ENCODE measurements around the gene LRFN4. TPM values are rescaled to one million over a fixed set of nuclear protein-coding genes. Genes with fewer than 3 reads are reported as not detected.

The LRFN4 gene
- total RNA-seq, 6 experiments from 2014 or later = 30.3 to 43.4 (median 34.6) TPM

- no peak for DNase-seq
- no peak overlapping the region for H3K4me3 Mint-ChIP-seq
- H3K27ac Mint-ChIP-seq = no peak overlapping the region
These were observed 6.2 kb upstream of the LRFN4 start for GRCh38 chr11:66850588-66851238.

GRCh38 chr11:66851239-66851596, 5.6 kb upstream of the LRFN4 start:
- no peak for DNase-seq
- Mint-ChIP-seq H3K9me3 (no peaks in the 10 kb centered on the region), H3K4me3 (no peak overlapping the region), H3K36me3 (ENCODE audit: low read depth) (0 out of 2 replicates have a peak, but pooled peaks cover 4% of the 10 kb centered on the region), H3K27ac (no peak overlapping the region), H3K27me3 (ENCODE audit: insufficient read depth) (peaks cover 9% of the 10 kb centered on the region), H3K4me1 (ENCODE audit: low read depth) (peaks cover 14% of the 10 kb centered on the region)
- TF ChIP-seq CTCF (IDR thresholded peaks at IDR 0.05) = no peak

More at GRCh38 chr11:66850588-66851238, 6.2 kb upstream of the LRFN4 start:
- Mint-ChIP-seq H3K27me3 (ENCODE audit: insufficient read depth) (peaks cover 9% of the 10 kb centered on the region), H3K36me3 (ENCODE audit: low read depth) (0 out of 2 replicates have a peak, but pooled peaks cover 4% of the 10 kb centered on the region), H3K9me3 (no peaks in the 10 kb centered on the region), H3K4me1 (ENCODE audit: low read depth) (peaks cover 11% of the 10 kb centered on the region)
- no peak for TF ChIP-seq CTCF (IDR thresholded peaks at IDR 0.05)

GRCh38 chr11:66851698-66852465, 5.0 kb upstream of the LRFN4 start:
- no peaks in the 10 kb centered on the region for H3K9me3 Mint-ChIP-seq
- DNase-seq = no peak
- H3K27me3 Mint-ChIP-seq (ENCODE audit: insufficient read depth) = peaks cover 9% of the 10 kb centered on the region
- H3K4me1 Mint-ChIP-seq (ENCODE audit: low read depth) = peaks cover 7% of the 10 kb centered on the region
- H3K4me3 Mint-ChIP-seq = no peak overlapping the region
- no peaks in the 10 kb centered on the region for H3K36me3 Mint-ChIP-seq (ENCODE audit: low read depth)
- H3K27ac Mint-ChIP-seq = no peak overlapping the region
- no peak for TF ChIP-seq CTCF (IDR thresholded peaks at IDR 0.05)

DNA sequence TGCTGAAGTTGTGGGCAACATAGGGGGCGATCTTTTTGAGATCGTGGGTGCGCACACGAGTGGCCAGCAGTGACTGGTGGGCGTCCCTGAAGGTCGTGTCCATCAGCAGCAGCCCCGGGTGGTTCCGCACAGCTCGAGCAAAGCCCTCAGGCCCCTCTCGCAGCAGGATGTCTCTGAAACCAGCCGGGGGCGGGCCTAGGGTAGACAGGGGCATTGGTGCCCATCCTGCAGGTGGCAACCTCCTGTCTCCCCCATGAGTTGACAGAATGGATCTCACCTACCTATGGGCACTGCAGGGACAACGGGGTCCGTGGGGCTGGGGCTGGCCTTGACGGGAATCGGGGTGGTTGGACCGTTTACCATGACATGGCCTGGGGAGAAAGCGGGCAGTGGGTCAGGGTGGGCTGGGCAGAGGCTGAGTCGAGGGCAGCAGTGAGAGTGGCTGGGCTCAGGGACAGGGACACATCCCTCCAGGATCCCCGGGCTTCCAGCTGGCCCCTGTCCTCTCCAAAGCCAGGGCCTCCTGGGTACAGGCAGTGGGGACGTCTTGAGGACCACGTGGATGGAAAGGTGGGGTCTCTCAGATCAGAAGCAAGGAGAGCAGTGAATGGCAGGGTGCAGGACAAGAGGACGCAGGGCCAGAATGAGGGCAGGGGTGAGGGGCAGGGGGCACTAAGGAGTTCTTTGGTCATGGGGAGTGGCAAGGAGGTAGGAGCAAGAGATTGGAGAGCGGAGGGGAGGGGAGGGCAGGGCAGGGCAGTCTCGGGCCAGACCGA, 4.2 kb upstream of the LRFN4 start:
- Mint-ChIP-seq H3K4me1 (ENCODE audit: low read depth) (peaks cover 7% of the 10 kb centered on the region), H3K27ac (no peak overlapping the region), H3K9me3 (no peaks in the 10 kb centered on the region), H3K4me3 (no peak overlapping the region), H3K36me3 (ENCODE audit: low read depth) (no peaks in the 10 kb centered on the region), H3K27me3 (ENCODE audit: insufficient read depth) (peaks cover 9% of the 10 kb centered on the region)
- no peak for DNase-seq
- no peak for TF ChIP-seq CTCF (IDR thresholded peaks at IDR 0.05)

- Mint-ChIP-seq H3K27me3 (ENCODE audit: insufficient read depth) (peaks cover 9% of the 10 kb centered on the region), H3K9me3 (no peaks in the 10 kb centered on the region), H3K4me3 (no peak overlapping the region), H3K27ac (peak overlapping the region; percentile 22; the same call in 1 of the 2 replicates), H3K36me3 (ENCODE audit: low read depth) (no peaks in the 10 kb centered on the region), H3K4me1 (ENCODE audit: low read depth) (peaks cover 7% of the 10 kb centered on the region)
- DNase-seq = no peak
- no peak for TF ChIP-seq CTCF (IDR thresholded peaks at IDR 0.05)
These were observed 3.3 kb upstream of the LRFN4 start for GRCh38 chr11:66853242-66854229.
